SU-DHL-6 (cell line): Measurements from ENCODE around the gene ETF1.

ENCODE experiments used
- EZH2phosphoT487 ChIP-seq: fragments of 200-600 bp; sonication (generic), shearing (Covaris generic); conservative IDR thresholded peaks from 2 replicates; pipeline ENCODE4 v1.6.1; 2018; ENCODE audit warnings: mild to moderate bottlenecking, antibody characterized with exemption, low read length, moderate library complexity, mixed read lengths
- TF ChIP-seq, protein P1 (sequence below): fragments of 200-600 bp; sonication (generic); IDR thresholded peaks from one replicate; pipeline ENCODE4 v1.5.1; 2017; ENCODE audit warnings: antibody characterized with exemption, mild to moderate bottlenecking, low read length, moderate library complexity; ENCODE audit not compliant: insufficient read depth, poor library complexity, severe bottlenecking

DNA sequence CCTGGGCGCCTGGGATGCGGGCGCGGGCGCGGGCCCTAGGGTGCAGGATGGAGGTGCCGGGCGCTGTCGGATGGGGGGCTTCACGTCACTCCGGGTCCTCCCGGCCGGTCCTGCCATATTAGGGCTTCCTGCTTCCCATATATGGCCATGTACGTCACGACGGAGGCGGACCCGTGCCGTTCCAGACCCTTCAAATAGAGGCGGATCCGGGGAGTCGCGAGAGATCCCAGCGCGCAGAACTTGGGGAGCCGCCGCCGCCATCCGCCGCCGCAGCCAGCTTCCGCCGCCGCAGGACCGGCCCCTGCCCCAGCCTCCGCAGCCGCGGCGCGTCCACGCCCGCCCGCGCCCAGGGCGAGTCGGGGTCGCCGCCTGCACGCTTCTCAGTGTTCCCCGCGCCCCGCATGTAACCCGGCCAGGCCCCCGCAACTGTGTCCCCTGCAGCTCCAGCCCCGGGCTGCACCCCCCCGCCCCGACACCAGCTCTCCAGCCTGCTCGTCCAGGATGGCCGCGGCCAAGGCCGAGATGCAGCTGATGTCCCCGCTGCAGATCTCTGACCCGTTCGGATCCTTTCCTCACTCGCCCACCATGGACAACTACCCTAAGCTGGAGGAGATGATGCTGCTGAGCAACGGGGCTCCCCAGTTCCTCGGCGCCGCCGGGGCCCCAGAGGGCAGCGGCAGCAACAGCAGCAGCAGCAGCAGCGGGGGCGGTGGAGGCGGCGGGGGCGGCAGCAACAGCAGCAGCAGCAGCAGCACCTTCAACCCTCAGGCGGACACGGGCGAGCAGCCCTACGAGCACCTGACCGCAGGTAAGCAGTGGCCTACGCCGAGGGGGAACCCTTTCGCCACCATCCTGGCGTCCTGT is 77.5 kb downstream of the ETF1 start, which contains the start of gene EGR1:
- TF ChIP-seq, protein P1, sequence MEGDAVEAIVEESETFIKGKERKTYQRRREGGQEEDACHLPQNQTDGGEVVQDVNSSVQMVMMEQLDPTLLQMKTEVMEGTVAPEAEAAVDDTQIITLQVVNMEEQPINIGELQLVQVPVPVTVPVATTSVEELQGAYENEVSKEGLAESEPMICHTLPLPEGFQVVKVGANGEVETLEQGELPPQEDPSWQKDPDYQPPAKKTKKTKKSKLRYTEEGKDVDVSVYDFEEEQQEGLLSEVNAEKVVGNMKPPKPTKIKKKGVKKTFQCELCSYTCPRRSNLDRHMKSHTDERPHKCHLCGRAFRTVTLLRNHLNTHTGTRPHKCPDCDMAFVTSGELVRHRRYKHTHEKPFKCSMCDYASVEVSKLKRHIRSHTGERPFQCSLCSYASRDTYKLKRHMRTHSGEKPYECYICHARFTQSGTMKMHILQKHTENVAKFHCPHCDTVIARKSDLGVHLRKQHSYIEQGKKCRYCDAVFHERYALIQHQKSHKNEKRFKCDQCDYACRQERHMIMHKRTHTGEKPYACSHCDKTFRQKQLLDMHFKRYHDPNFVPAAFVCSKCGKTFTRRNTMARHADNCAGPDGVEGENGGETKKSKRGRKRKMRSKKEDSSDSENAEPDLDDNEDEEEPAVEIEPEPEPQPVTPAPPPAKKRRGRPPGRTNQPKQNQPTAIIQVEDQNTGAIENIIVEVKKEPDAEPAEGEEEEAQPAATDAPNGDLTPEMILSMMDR: no peak
- TF ChIP-seq EZH2phosphoT487: no peak
